HCT116 (cell line): Measurements from ENCODE around the gene CAND2. TPM values are rescaled to one million over a fixed set of nuclear protein-coding genes. Genes with fewer than 3 reads are reported as not detected.

Experiments used
- ATAC-seq: fragments of 200-7000 bp; cut with Tn5 transposase; 2 replicates; pipeline ENCODE4 v1.9.1; 2020; ENCODE audit warnings: mild to moderate bottlenecking, moderate library complexity
- BruUV-seq: library from RNA; stranded (reverse); fragments of 400-500 nt; replicated peaks from 2 replicates; lab custom pipeline; 2021; lab: Mats Ljungman, UMichigan
- CTCF ChIA-PET: fragments of 300-600 bp; sonication (Branson Sonifier 250); formaldehyde crosslinking; loops from one replicate; lab custom pipeline; 2021; ENCODE audit warnings: antibody characterized with exemption; lab: Charles Lee
- POLR2A ChIA-PET: fragments of 300-600, 350-600 bp; sonication (Branson Sonifier 250); formaldehyde crosslinking; loops from one replicate; lab custom pipeline; 2021; ENCODE audit warnings: antibody characterized with exemption; lab: Charles Lee
- RAD21 ChIA-PET, 2 experiments: fragments of 300-600 bp; sonication (Branson Sonifier 250); formaldehyde crosslinking; loops; one replicate each; lab custom pipeline; 2023; ENCODE audit warnings: low total read pairs in 2 of 2; ENCODE audit not compliant: uncharacterized antibody in 2 of 2, unreplicated experiment in 2 of 2, low non-redundant PET in 1 of 2; lab: Charles Lee
- DNase-seq: peaks from one replicate; pipeline ENCODE4 v3.0.0-alpha.2; 2010; ENCODE audit warnings: low read depth, low spot score
- H2AFZ ChIP-seq: fragments of 200-600 bp; shearing (Covaris generic), sonication (generic); 2 replicates; pipeline ENCODE4 v1.6.1; 2017; ENCODE audit warnings: low read depth, mixed run types, mixed read lengths, antibody characterized with exemption, low read length; ENCODE audit not compliant: poor library complexity, severe bottlenecking
- H3K27ac ChIP-seq: 2 replicates; pipeline ENCODE4 v1.5.1; 2012; ENCODE audit warnings: low read depth, low read length
- H3K27me3 ChIP-seq: fragments of 200-600 bp; sonication (generic); 2 replicates; pipeline ENCODE4 v1.6.1; 2016; ENCODE audit warnings: mixed run types, low read length, mixed read lengths; ENCODE audit not compliant: insufficient read depth
- H3K36me3 ChIP-seq, 2 experiments: fragments of 200-500 bp in 1 of 2; fragments of 200-600 bp in 1 of 2; sonication (Bioruptor generic) in 1 of 2; sonication (generic) in 1 of 2; 2 replicates each; pipeline versions ENCODE4 v1.5.1 to v1.6.1; 2014 to 2016; ENCODE audit warnings: low read length in 2 of 2, inconsistent platforms in 1 of 2, mixed read lengths in 1 of 2, mixed run types in 1 of 2; ENCODE audit not compliant: insufficient read depth in 2 of 2, control insufficient read depth in 1 of 2
- H3K4me1 ChIP-seq, 2 experiments: fragments of 200-600 bp in 1 of 2; sonication (generic) in 1 of 2; 2 replicates each; pipeline versions ENCODE4 v1.5.1 to v1.6.1; 2012 to 2017; ENCODE audit warnings: low read length in 2 of 2, inconsistent platforms in 1 of 2, mild to moderate bottlenecking in 1 of 2, mixed read lengths in 1 of 2, mixed run types in 1 of 2, moderate library complexity in 1 of 2; ENCODE audit not compliant: insufficient read depth in 2 of 2, control insufficient read depth in 1 of 2
- H3K4me2 ChIP-seq: fragments of 200-600 bp; sonication (generic); 2 replicates; pipeline ENCODE4 v1.6.1; 2017; ENCODE audit warnings: mixed run types, low read length, mixed read lengths
- H3K4me3 ChIP-seq, 2 experiments: fragments of 200-600 bp in 1 of 2; sonication (generic) in 1 of 2; replicated peaks in 1 of 2; 2 replicates each; pipeline ENCODE4 v1.5.1; 2011 to 2016; ENCODE audit warnings: low read length in 2 of 2, control low read depth in 1 of 2, low read depth in 1 of 2, mild to moderate bottlenecking in 1 of 2, mixed read lengths in 1 of 2, mixed run types in 1 of 2
- H3K79me2 ChIP-seq: fragments of 200-600 bp; sonication (generic); 2 replicates; pipeline ENCODE4 v1.6.1; 2017; ENCODE audit warnings: mild to moderate bottlenecking, mixed run types, low read length, moderate library complexity, mixed read lengths; ENCODE audit not compliant: insufficient read depth
- H3K9ac ChIP-seq: fragments of 200-600 bp; sonication (generic); 2 replicates; pipeline ENCODE4 v1.6.1; 2016; ENCODE audit warnings: low read length, mixed read lengths
- H3K9me2 ChIP-seq: fragments of 200-600 bp; sonication (generic), shearing (Covaris generic); 2 replicates; pipeline ENCODE4 v1.6.1; 2017; ENCODE audit warnings: mixed run types, mild to moderate bottlenecking, moderate library complexity; ENCODE audit not compliant: insufficient read depth
- H3K9me3 ChIP-seq, 2 experiments: fragments of 200-500 bp in 1 of 2; fragments of 200-600 bp in 1 of 2; sonication (Bioruptor generic) in 1 of 2; sonication (generic) in 1 of 2; 2 replicates each; pipeline ENCODE4 v1.6.1; 2014 to 2017; ENCODE audit warnings: low read length in 2 of 2, mixed read lengths in 2 of 2, inconsistent platforms in 1 of 2, low read depth in 1 of 2, mild to moderate bottlenecking in 1 of 2, mixed run types in 1 of 2, moderate library complexity in 1 of 2; ENCODE audit not compliant: control insufficient read depth in 1 of 2, insufficient read depth in 1 of 2
- H4K20me1 ChIP-seq: fragments of 200-600 bp; sonication (generic), shearing (Covaris generic); 2 replicates; pipeline ENCODE4 v1.6.1; 2017; ENCODE audit warnings: mixed run types, mild to moderate bottlenecking, moderate library complexity; ENCODE audit not compliant: insufficient read depth
- CBX3 ChIP-seq: IDR thresholded peaks from 2 replicates; pipeline ENCODE4 v1.6.1; 2012; ENCODE audit warnings: low read depth
- CEBPB ChIP-seq: IDR thresholded peaks from 2 replicates; pipeline ENCODE4 v1.6.1; 2012; ENCODE audit warnings: low read depth
- CTCF ChIP-seq, 3 experiments: fragments of 200-600 bp in 1 of 3; sonication (generic) in 1 of 3; IDR thresholded peaks in 2 of 3; conservative IDR thresholded peaks in 1 of 3; 2 replicates each; pipeline ENCODE4 v1.5.1; 2012 to 2017; ENCODE audit warnings: low read depth in 2 of 3, low read length in 2 of 3, antibody characterized with exemption in 1 of 3, borderline replicate concordance in 1 of 3, control low read depth in 1 of 3, mild to moderate bottlenecking in 1 of 3, mixed read lengths in 1 of 3, mixed run types in 1 of 3, moderate library complexity in 1 of 3; ENCODE audit not compliant: insufficient read depth in 1 of 3
- EGR1 ChIP-seq: IDR thresholded peaks from 2 replicates; pipeline ENCODE4 v1.6.1; 2012; ENCODE audit warnings: low read depth
- ELF1 ChIP-seq: IDR thresholded peaks from 2 replicates; pipeline ENCODE4 v1.6.1; 2012; ENCODE audit warnings: low read depth, borderline replicate concordance
- FOSL1 ChIP-seq: IDR thresholded peaks from 2 replicates; pipeline ENCODE4 v1.6.1; 2012; ENCODE audit warnings: low read depth
- JUND ChIP-seq: IDR thresholded peaks from 2 replicates; pipeline ENCODE4 v1.6.1; 2012
- POLR2A ChIP-seq: IDR thresholded peaks from 2 replicates; pipeline ENCODE4 v1.7.0; 2011; ENCODE audit warnings: borderline replicate concordance; ENCODE audit not compliant: insufficient read depth, insufficient read length; ENCODE audit errors: extremely low read depth
- RAD21 ChIP-seq: IDR thresholded peaks from 2 replicates; pipeline ENCODE4 v1.6.1; 2012; ENCODE audit warnings: low read depth, mild to moderate bottlenecking
- REST ChIP-seq: IDR thresholded peaks from 2 replicates; pipeline ENCODE4 v1.6.1; 2012; ENCODE audit warnings: low read depth
- SIN3A ChIP-seq: IDR thresholded peaks from 2 replicates; pipeline ENCODE4 v1.6.1; 2012; ENCODE audit warnings: low read depth
- SP1 ChIP-seq: IDR thresholded peaks from 2 replicates; pipeline ENCODE4 v1.6.1; 2012; ENCODE audit warnings: low read depth
- SRF ChIP-seq: IDR thresholded peaks from 2 replicates; pipeline ENCODE4 v1.6.1; 2012; ENCODE audit warnings: low read depth
- TCF7L2 ChIP-seq: IDR thresholded peaks from 2 replicates; pipeline ENCODE4 v1.7.0; 2011; ENCODE audit warnings: borderline replicate concordance, inconsistent platforms; ENCODE audit not compliant: insufficient read depth, insufficient read length; ENCODE audit errors: extremely low read depth
- YY1 ChIP-seq: IDR thresholded peaks from 2 replicates; pipeline ENCODE4 v1.6.1; 2011; ENCODE audit warnings: low read length, low read depth, moderate library complexity, mild to moderate bottlenecking; ENCODE audit not compliant: insufficient replicate concordance; ENCODE audit errors: extremely low read depth
- ZFX ChIP-seq: fragments of 450-650 bp; IDR thresholded peaks from 2 replicates; pipeline ENCODE4 v1.6.1; 2017
- ZNF274 ChIP-seq: fragments of 200-500 bp; sonication (Bioruptor generic); IDR thresholded peaks from 2 replicates; pipeline ENCODE4 v1.6.1; 2014; ENCODE audit warnings: mild to moderate bottlenecking, low read depth, low read length, inconsistent platforms
- intact Hi-C: fragments of 100-400 bp; cut with micrococcal nuclease; formaldehyde crosslinking; loops from 2 replicates; pipeline ENCODE4 v1.10.0; 2022
- total RNA-seq: library from RNA; stranded (reverse); gene quantifications from one replicate; pipeline ENCODE4 v1.2.1, GENCODE V29; 2021; ENCODE audit not compliant: unreplicated experiment
- TF ChIP-seq, protein P1 (sequence below): IDR thresholded peaks from 2 replicates; pipeline ENCODE4 v1.6.1; 2011; ENCODE audit warnings: mild to moderate bottlenecking, low read length, moderate library complexity; ENCODE audit not compliant: insufficient replicate concordance; ENCODE audit errors: extremely low read depth

The CAND2 gene
- total RNA-seq, 1 experiment from 2014 or later, result not detected

DNA sequence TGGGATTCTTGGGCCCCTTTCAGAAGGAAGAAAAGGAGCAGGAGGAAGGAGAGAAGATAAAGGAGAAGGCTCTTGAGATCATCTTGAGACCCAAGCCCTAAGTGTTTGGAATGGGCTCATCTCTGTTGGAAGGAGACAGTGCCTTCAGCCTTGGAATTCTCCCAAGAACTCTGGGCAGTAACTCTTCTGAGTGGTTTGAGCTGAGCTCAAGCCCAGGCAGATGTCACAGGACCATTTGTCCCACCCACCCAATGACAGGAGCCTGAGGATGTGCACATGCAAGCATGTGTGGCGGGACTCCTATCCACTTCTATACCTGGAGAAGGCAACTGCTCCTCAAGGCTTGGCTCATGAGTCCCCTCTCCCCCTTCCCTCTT lies 22.8 kb upstream of the CAND2 start:
- no peaks in the 10 kb centered on the region for H3K36me3 ChIP-seq
- RAD21 ChIA-PET, result no interaction called here
- DNase-seq, result no peak
- no peaks in the 10 kb centered on the region for H3K9me2 ChIP-seq
- no peak overlapping the region for H3K4me3 ChIP-seq
- intact Hi-C loops, result no loop called here
- no peaks in the 10 kb centered on the region for H3K4me1 ChIP-seq
- no peak overlapping the region for H3K27ac ChIP-seq
- no peaks in the 10 kb centered on the region for H3K27me3 ChIP-seq
- no peak for ATAC-seq
- H3K9me3 ChIP-seq, result no peaks in the 10 kb centered on the region
- POLR2A ChIA-PET, result no interaction called here
- H3K4me2 ChIP-seq, result no peak overlapping the region
- no peak overlapping the region for H3K9ac ChIP-seq
- no peaks in the 10 kb centered on the region for H4K20me1 ChIP-seq
- BruUV-seq, result no TSS peak
- TF ChIP-seq CBX3, result no peak
- no peak for TF ChIP-seq TCF7L2
- TF ChIP-seq RAD21, result no peak
- TF ChIP-seq SP1, result no peak
- no peak for TF ChIP-seq FOSL1
- no peak for TF ChIP-seq EGR1
- TF ChIP-seq, protein P1, sequence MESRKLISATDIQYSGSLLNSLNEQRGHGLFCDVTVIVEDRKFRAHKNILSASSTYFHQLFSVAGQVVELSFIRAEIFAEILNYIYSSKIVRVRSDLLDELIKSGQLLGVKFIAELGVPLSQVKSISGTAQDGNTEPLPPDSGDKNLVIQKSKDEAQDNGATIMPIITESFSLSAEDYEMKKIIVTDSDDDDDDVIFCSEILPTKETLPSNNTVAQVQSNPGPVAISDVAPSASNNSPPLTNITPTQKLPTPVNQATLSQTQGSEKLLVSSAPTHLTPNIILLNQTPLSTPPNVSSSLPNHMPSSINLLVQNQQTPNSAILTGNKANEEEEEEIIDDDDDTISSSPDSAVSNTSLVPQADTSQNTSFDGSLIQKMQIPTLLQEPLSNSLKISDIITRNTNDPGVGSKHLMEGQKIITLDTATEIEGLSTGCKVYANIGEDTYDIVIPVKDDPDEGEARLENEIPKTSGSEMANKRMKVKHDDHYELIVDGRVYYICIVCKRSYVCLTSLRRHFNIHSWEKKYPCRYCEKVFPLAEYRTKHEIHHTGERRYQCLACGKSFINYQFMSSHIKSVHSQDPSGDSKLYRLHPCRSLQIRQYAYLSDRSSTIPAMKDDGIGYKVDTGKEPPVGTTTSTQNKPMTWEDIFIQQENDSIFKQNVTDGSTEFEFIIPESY, result no peak
- TF ChIP-seq ZFX, result no peak
- TF ChIP-seq SIN3A, result no peak
- no peak for TF ChIP-seq ELF1
- no peak for TF ChIP-seq YY1
- no peak for TF ChIP-seq JUND
- no peak for TF ChIP-seq CTCF (IDR thresholded peaks at IDR 0.05 in 2 of 3, conservative IDR thresholded peaks at IDR 0.05 in 1 of 3; ENCODE audit: borderline replicate concordance in 1 of 3, insufficient read depth in 1 of 3, low read depth in 2 of 3, low read length in 2 of 3)
- no peak for TF ChIP-seq SRF
- TF ChIP-seq POLR2A, result no peak
- TF ChIP-seq ZNF274, result no peak
- no peak for TF ChIP-seq REST
- TF ChIP-seq CEBPB, result no peak
- H3K79me2 ChIP-seq, result no peaks in the 10 kb centered on the region
- no peak overlapping the region for H2AFZ ChIP-seq
- CTCF ChIA-PET, result no interaction called here
